HepG2 (cell line): ENCODE results near the gene TMEM14C. TPM values are rescaled to one million over a fixed set of nuclear protein-coding genes. Genes with fewer than 3 reads are reported as not detected.

ENCODE experiments used
- ARHGAP35 ChIP-seq: sonication (generic); formaldehyde crosslinking; IDR thresholded peaks from 2 replicates; pipeline ENCODE4 v1.9.0; 2022; ENCODE audit warnings: mild to moderate bottlenecking, inconsistent platforms, moderate library complexity, missing genetic modification reagents, borderline replicate concordance
- ATF4 ChIP-seq, 2 experiments: fragments of 450-650 bp in 1 of 2; sonication (generic) in 1 of 2; formaldehyde crosslinking; IDR thresholded peaks; 2 replicates each; pipeline versions ENCODE4 v1.5.0 to v1.8.0; 2020 to 2022; ENCODE audit warnings: mild to moderate bottlenecking in 1 of 2, missing genetic modification reagents in 1 of 2
- GABPB1 ChIP-seq: IDR thresholded peaks from 2 replicates; pipeline ENCODE4 v1.6.1; 2016; ENCODE audit warnings: mild to moderate bottlenecking, missing genetic modification reagents, moderate library complexity, missing compliant biosample characterization
- HNRNPK ChIP-seq: fragments of 200-400 bp; formaldehyde crosslinking; IDR thresholded peaks from 2 replicates; pipeline ENCODE4 v1.6.1; 2018; ENCODE audit warnings: low read length, low read depth, moderate library complexity, mild to moderate bottlenecking; ENCODE audit not compliant: poor library complexity, severe bottlenecking
- KLF11 ChIP-seq: IDR thresholded peaks from 2 replicates; pipeline ENCODE4 v1.6.1; 2016; ENCODE audit warnings: missing compliant biosample characterization
- KMT2A ChIP-seq: sonication (generic); formaldehyde crosslinking; IDR thresholded peaks from 2 replicates; pipeline ENCODE4 v1.4.0; 2020; ENCODE audit warnings: missing genetic modification reagents
- NFKB2 ChIP-seq: sonication (generic); formaldehyde crosslinking; IDR thresholded peaks from 2 replicates; pipeline ENCODE4 v1.4.0; 2020; ENCODE audit warnings: missing genetic modification reagents, borderline replicate concordance
- NFYC ChIP-seq: IDR thresholded peaks from 2 replicates; pipeline ENCODE4 v1.6.1; 2016; ENCODE audit warnings: missing genetic modification reagents, missing compliant biosample characterization
- NRL ChIP-seq: sonication (generic); formaldehyde crosslinking; IDR thresholded peaks from 2 replicates; pipeline ENCODE4 v1.5.0; 2020; ENCODE audit warnings: missing genetic modification reagents, mild to moderate bottlenecking, moderate library complexity, borderline replicate concordance
- RBM39 ChIP-seq: fragments of 200-400 bp; formaldehyde crosslinking; IDR thresholded peaks from one replicate; pipeline ENCODE4 v1.6.1; 2018; ENCODE audit warnings: antibody characterized with exemption, mild to moderate bottlenecking, low read depth, low read length; ENCODE audit not compliant: poor library complexity, severe bottlenecking
- RCOR2 ChIP-seq: IDR thresholded peaks from 2 replicates; pipeline ENCODE4 v1.6.1; 2016; ENCODE audit warnings: missing biosample characterization, missing genetic modification reagents
- SP5 ChIP-seq: IDR thresholded peaks from 2 replicates; pipeline ENCODE4 v1.6.1; 2016; ENCODE audit warnings: low read depth, borderline replicate concordance
- U2AF2 ChIP-seq: fragments of 200-400 bp; formaldehyde crosslinking; IDR thresholded peaks from 2 replicates; pipeline ENCODE4 v1.6.1; 2017; ENCODE audit warnings: low read depth, mild to moderate bottlenecking, low read length
- ZNF138 ChIP-seq: sonication (generic); formaldehyde crosslinking; IDR thresholded peaks from 2 replicates; pipeline ENCODE4 v1.5.0; 2020; ENCODE audit warnings: mild to moderate bottlenecking, low read depth, missing genetic modification reagents
- ZNF615 ChIP-seq: sonication (generic); formaldehyde crosslinking; IDR thresholded peaks from 2 replicates; pipeline ENCODE4 v1.5.0; 2020; ENCODE audit warnings: mild to moderate bottlenecking, missing genetic modification reagents, borderline replicate concordance
- ZNF704 ChIP-seq: sonication (generic); formaldehyde crosslinking; IDR thresholded peaks from 2 replicates; pipeline ENCODE4 v1.8.1; 2023; ENCODE audit warnings: mild to moderate bottlenecking, inconsistent platforms, moderate library complexity, missing genetic modification reagents, borderline replicate concordance
- polyA plus RNA-seq, 8 experiments: library from polyadenylated mRNA; depleted of rRNA in 3 of 8; stranded (reverse) in 7 of 8; unstranded in 1 of 8; fragments of >200 nt; fragmentation: Illumina TruSeq in 4 of 8; extraction: Trizol in 4 of 8; gene quantifications; 2 replicates each; pipeline versions ENCODE4 v1.2.1 to v1.2.3, GENCODE V29; 2011 to 2016; ENCODE audit warnings: low read depth in 4 of 8, missing spikeins in 1 of 8, mixed read lengths in 1 of 8; ENCODE audit not compliant: insufficient read depth in 1 of 8
- total RNA-seq, 5 experiments: library from RNA; depleted of rRNA; stranded (reverse); fragments of >200 nt; fragmentation: Illumina TruSeq; extraction: Trizol; gene quantifications; 2 replicates each; pipeline ENCODE4 v1.2.3, GENCODE V29; 2016; ENCODE audit warnings: low read depth in 1 of 5
- TF ChIP-seq, protein P1 (sequence below): sonication (generic); formaldehyde crosslinking; IDR thresholded peaks from 2 replicates; pipeline ENCODE4 v1.9.0; 2022; ENCODE audit warnings: missing genetic modification reagents, mild to moderate bottlenecking, borderline replicate concordance
- TF ChIP-seq, protein P2 (sequence below): sonication (generic); formaldehyde crosslinking; IDR thresholded peaks from 2 replicates; pipeline ENCODE4 v1.5.1; 2020; ENCODE audit warnings: mild to moderate bottlenecking, missing genetic modification reagents, moderate library complexity

The TMEM14C gene
- total and polyA plus RNA-seq, 2 of the 13 experiments (the other 11 are each of a cell fraction or from before 2014, with no cell fraction given), result 184 TPM

GRCh38 chr6:10722820-10723566 is at the start of gene TMEM14C (continued):
- TF ChIP-seq ATF4 (CRISPR knock-in tag; IDR thresholded peaks at IDR 0.05) (peak in 1 of 2 experiments; percentile 82; a peak in 2 of 4 replicates), KLF11 (CRISPR knock-in tag) (no peak; the same call in none of the 2 replicates), KMT2A (CRISPR knock-in tag) (peak; percentile 95), RCOR2 (0 out of 2 replicates have a peak, but pooled peaks have one; percentile 9), ZNF138 (peak; percentile 36; the same call in 1 of the 2 replicates), ARHGAP35 (CRISPR knock-in tag) (0 out of 2 replicates have a peak, but pooled peaks have one; percentile 65), ZNF704 (peak; percentile 86; the same call in 1 of the 2 replicates), RBM39 (peak; percentile 94), NRL (CRISPR knock-in tag) (peak; percentile 84), SP5 (CRISPR knock-in tag) (peak; percentile 96), GABPB1 (CRISPR knock-in tag) (peak; percentile 95), ZNF615 (CRISPR knock-in tag) (peak; percentile 64; the same call in 1 of the 2 replicates), NFYC (CRISPR knock-in tag) (peak; percentile 64), HNRNPK (peak; percentile 48), U2AF2 (no peak), NFKB2 (CRISPR knock-in tag) (peak; percentile 98)
- TF ChIP-seq, protein P1, sequence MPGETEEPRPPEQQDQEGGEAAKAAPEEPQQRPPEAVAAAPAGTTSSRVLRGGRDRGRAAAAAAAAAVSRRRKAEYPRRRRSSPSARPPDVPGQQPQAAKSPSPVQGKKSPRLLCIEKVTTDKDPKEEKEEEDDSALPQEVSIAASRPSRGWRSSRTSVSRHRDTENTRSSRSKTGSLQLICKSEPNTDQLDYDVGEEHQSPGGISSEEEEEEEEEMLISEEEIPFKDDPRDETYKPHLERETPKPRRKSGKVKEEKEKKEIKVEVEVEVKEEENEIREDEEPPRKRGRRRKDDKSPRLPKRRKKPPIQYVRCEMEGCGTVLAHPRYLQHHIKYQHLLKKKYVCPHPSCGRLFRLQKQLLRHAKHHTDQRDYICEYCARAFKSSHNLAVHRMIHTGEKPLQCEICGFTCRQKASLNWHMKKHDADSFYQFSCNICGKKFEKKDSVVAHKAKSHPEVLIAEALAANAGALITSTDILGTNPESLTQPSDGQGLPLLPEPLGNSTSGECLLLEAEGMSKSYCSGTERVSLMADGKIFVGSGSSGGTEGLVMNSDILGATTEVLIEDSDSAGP (CRISPR knock-in tag), result peak; percentile 97
- TF ChIP-seq, protein P2, sequence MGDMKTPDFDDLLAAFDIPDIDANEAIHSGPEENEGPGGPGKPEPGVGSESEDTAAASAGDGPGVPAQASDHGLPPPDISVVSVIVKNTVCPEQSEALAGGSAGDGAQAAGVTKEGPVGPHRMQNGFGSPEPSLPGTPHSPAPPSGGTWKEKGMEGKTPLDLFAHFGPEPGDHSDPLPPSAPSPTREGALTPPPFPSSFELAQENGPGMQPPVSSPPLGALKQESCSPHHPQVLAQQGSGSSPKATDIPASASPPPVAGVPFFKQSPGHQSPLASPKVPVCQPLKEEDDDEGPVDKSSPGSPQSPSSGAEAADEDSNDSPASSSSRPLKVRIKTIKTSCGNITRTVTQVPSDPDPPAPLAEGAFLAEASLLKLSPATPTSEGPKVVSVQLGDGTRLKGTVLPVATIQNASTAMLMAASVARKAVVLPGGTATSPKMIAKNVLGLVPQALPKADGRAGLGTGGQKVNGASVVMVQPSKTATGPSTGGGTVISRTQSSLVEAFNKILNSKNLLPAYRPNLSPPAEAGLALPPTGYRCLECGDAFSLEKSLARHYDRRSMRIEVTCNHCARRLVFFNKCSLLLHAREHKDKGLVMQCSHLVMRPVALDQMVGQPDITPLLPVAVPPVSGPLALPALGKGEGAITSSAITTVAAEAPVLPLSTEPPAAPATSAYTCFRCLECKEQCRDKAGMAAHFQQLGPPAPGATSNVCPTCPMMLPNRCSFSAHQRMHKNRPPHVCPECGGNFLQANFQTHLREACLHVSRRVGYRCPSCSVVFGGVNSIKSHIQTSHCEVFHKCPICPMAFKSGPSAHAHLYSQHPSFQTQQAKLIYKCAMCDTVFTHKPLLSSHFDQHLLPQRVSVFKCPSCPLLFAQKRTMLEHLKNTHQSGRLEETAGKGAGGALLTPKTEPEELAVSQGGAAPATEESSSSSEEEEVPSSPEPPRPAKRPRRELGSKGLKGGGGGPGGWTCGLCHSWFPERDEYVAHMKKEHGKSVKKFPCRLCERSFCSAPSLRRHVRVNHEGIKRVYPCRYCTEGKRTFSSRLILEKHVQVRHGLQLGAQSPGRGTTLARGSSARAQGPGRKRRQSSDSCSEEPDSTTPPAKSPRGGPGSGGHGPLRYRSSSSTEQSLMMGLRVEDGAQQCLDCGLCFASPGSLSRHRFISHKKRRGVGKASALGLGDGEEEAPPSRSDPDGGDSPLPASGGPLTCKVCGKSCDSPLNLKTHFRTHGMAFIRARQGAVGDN (CRISPR knock-in tag), result peak; percentile 99
